Cardiac muscle cell (in vitro differentiated cells and primary cell): ENCODE measurements around the gene CACNA2D1. TPM values are rescaled to one million over a fixed set of nuclear protein-coding genes. Genes with fewer than 3 reads are reported as not detected.

ENCODE experiments used
- DNase-seq, 2 donors: peaks; one replicate each; pipeline versions ENCODE4 v3.0.0 to v3.0.0-alpha.2; 2010 to 2017; ENCODE audit warnings: low read depth in 1 of 2, low spot score in 1 of 2
- H3K27ac ChIP-seq: fragments of 200-600 bp; sonication (generic); 2 replicates; pipeline ENCODE4 v1.5.1; 2016
- H3K27me3 ChIP-seq: fragments of 200-600 bp; sonication (generic); 2 replicates; pipeline ENCODE4 v1.6.0; 2016; ENCODE audit warnings: control low read depth
- H3K36me3 ChIP-seq: fragments of 200-600 bp; sonication (generic); 2 replicates; pipeline ENCODE4 v1.5.1; 2016; ENCODE audit warnings: control low read depth
- H3K4me1 ChIP-seq: fragments of 200-600 bp; sonication (generic); 2 replicates; pipeline ENCODE4 v1.8.1; 2017; ENCODE audit warnings: low read depth, mild to moderate bottlenecking, mixed run types
- H3K4me3 ChIP-seq: fragments of 200-600 bp; sonication (generic); 2 replicates; pipeline ENCODE4 v1.5.1; 2016; ENCODE audit warnings: mild to moderate bottlenecking
- H3K9me3 ChIP-seq: fragments of 200-600 bp; sonication (generic); 2 replicates; pipeline ENCODE4 v1.5.1; 2017; ENCODE audit warnings: low read depth, mild to moderate bottlenecking, control low read depth
- polyA plus RNA-seq: library from polyadenylated mRNA; unstranded; fragments of >200 nt; fragmentation: Nextera tagmentation; extraction: Ambion mirVana; gene quantifications from 2 replicates; pipeline ENCODE4 v1.2.1, GENCODE V29; 2016
- total RNA-seq: library from RNA; depleted of rRNA; stranded (reverse); fragments of >200 nt; gene quantifications from 2 replicates; pipeline ENCODE4 v1.2.3, GENCODE V29; 2016
- TF ChIP-seq, protein P1 (sequence below): IDR thresholded peaks from 2 replicates; pipeline ENCODE4 v1.5.1; 2012; ENCODE audit warnings: low read depth, mild to moderate bottlenecking, low read length

CACNA2D1 gene
- total and polyA plus RNA-seq, 2 experiments from 2014 or later = 4.5 to 20.3 TPM

DNA sequence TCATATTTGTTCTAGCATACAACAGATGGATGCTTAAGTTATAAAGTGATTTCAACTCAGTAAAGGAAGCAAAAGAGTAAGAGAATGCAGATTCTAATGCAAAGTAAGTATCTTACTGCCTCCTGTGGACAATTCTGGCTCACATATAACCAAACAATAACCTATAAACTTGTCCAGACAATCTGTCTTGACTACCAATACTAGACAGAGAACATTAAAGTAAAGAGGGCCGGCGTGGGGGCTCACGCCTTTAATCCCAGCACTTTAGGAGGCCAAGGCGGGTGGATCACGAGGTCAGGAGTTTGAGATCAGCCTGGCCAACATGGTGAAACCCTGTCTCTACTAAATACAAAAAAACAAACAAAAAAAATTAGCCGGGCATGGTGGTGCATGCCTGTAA, 329.3 kb downstream of the CACNA2D1 start:
- no peaks in the 10 kb centered on the region for H3K36me3 ChIP-seq

DNA sequence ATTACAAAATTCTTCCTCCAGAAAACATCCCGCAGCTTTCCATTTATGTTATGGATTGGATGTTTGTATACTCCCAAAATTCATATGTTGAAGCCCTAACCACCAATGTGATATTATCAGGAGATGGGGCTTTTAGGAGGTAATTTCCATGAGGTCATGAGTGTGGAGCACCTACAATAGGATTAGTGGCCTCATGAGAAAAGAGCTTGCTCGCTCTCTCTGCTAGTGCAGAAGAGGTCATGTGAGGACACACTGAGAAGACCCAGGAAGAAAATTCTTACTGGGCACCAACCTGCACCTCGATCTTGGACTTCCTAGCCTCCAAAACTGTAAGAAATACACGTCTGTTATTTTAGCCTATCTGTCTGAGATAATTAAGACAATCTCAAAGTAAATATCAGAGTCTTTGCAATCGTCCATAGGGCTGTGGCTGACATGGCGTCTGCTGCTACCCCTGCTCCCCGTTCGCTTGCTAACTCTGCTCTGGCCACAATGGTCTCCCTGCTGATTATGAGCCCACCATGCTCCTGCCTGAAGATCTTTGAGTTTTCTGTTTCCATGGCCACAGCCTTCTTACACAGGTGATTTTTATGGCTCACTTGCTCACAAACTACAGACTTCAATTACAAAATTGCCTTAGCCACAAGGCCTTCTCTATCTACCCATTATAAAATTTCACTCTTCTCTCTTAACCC, 333.3 kb downstream of the CACNA2D1 start:
- Histone ChIP-seq H3K27ac (no peak overlapping the region), H3K36me3 (no peaks in the 10 kb centered on the region), H3K9me3 (no peaks in the 10 kb centered on the region), H3K27me3 (no peaks in the 10 kb centered on the region), H3K4me3 (no peak overlapping the region), H3K4me1 (no peaks in the 10 kb centered on the region)
- no peak for DNase-seq
- TF ChIP-seq, protein P1, sequence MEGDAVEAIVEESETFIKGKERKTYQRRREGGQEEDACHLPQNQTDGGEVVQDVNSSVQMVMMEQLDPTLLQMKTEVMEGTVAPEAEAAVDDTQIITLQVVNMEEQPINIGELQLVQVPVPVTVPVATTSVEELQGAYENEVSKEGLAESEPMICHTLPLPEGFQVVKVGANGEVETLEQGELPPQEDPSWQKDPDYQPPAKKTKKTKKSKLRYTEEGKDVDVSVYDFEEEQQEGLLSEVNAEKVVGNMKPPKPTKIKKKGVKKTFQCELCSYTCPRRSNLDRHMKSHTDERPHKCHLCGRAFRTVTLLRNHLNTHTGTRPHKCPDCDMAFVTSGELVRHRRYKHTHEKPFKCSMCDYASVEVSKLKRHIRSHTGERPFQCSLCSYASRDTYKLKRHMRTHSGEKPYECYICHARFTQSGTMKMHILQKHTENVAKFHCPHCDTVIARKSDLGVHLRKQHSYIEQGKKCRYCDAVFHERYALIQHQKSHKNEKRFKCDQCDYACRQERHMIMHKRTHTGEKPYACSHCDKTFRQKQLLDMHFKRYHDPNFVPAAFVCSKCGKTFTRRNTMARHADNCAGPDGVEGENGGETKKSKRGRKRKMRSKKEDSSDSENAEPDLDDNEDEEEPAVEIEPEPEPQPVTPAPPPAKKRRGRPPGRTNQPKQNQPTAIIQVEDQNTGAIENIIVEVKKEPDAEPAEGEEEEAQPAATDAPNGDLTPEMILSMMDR = no peak

More for the DNA sequence above, 329.3 kb downstream of the CACNA2D1 start:
- Histone ChIP-seq H3K27ac (no peak overlapping the region), H3K9me3 (no peaks in the 10 kb centered on the region), H3K4me3 (no peak overlapping the region), H3K4me1 (no peaks in the 10 kb centered on the region), H3K27me3 (no peaks in the 10 kb centered on the region)
- no peak for DNase-seq
- TF ChIP-seq, protein P1 = no peak

DNA sequence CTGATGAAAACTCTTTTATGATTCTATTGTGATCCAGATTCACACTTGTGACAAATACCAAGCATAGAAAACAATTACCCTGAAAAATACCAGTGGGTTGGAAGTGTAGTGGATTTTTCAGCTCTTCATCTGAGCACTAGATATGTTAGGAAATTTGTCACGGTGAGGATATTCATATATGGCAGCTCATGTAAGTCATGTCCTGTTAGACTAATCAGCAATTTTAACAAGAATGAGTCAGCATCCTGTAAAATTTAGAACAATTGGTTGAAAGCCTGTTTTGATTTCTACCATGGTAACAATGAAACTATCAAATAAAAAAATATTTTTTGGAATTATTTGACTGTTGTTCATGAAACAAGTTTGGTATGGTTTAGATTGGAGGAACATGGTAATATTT, 334.3 kb downstream of the CACNA2D1 start:
- no peak overlapping the region for H3K4me3 ChIP-seq
- no peaks in the 10 kb centered on the region for H3K27me3 ChIP-seq
- H3K9me3 ChIP-seq = no peaks in the 10 kb centered on the region
- DNase-seq = peak in 1 of 2 donors; percentile 71
- no peaks in the 10 kb centered on the region for H3K36me3 ChIP-seq
- no peaks in the 10 kb centered on the region for H3K4me1 ChIP-seq
- TF ChIP-seq, protein P1 = no peak
- H3K27ac ChIP-seq = no peak overlapping the region

DNA sequence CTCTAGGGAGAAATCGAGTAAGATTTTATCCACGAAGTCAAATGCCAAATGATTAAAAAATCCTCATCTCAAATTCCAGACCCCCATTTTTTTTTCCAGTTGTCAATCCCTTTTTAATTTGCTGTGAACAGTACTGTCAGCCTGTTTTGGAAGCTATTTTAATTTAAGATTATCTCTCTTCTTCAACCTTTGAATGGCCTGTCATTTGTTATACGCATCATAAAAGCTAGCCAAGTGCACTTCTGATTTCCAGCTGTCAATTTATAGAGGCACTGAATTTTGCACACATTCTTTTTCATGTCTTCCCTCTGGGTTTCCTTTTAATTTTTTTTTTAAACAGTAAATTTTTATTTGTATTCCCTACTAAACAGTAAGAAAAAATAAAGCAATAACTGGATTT, 337.4 kb downstream of the CACNA2D1 start:
- no peak for DNase-seq
- Histone ChIP-seq H3K36me3 (no peaks in the 10 kb centered on the region), H3K27ac (no peak overlapping the region), H3K4me3 (no peak overlapping the region), H3K27me3 (no peaks in the 10 kb centered on the region), H3K4me1 (no peaks in the 10 kb centered on the region), H3K9me3 (no peaks in the 10 kb centered on the region)
- TF ChIP-seq, protein P1 = no peak

DNA sequence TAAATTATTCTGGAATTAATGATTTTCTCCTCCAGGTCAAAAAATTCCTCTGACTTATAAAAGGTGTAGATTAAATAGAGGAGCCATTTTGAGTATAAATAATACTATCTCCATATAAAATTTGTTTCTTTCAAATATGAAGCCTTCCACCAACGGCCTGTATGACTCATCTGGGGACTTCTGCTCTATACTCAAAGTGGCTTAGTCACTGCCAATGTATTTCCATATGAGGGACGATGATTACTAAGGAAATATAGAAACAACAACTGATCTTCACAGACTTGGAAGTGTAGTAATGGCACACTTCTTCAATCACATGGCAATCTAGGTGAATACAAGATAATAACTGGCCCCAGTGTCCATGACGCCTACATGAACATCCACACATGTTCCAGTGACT, 338.1 kb downstream of the CACNA2D1 start:
- DNase-seq = peak in 1 of 2 donors; percentile 58
- H3K36me3 ChIP-seq = no peaks in the 10 kb centered on the region
- H3K4me3 ChIP-seq = no peak overlapping the region
- no peaks in the 10 kb centered on the region for H3K9me3 ChIP-seq
- H3K27ac ChIP-seq = no peak overlapping the region
- H3K27me3 ChIP-seq = no peaks in the 10 kb centered on the region
- H3K4me1 ChIP-seq = no peaks in the 10 kb centered on the region
- TF ChIP-seq, protein P1 = no peak
